Measurements from ENCODE around the gene NAALADL2. TPM values are rescaled to one million over a fixed set of nuclear protein-coding genes. Genes with fewer than 3 reads are reported as not detected.

The NAALADL2 gene
- total and polyA plus RNA-seq, 4 donors, result 0.28 to 4.6 (median 3.1) TPM

- TF ChIP-seq, protein P1, sequence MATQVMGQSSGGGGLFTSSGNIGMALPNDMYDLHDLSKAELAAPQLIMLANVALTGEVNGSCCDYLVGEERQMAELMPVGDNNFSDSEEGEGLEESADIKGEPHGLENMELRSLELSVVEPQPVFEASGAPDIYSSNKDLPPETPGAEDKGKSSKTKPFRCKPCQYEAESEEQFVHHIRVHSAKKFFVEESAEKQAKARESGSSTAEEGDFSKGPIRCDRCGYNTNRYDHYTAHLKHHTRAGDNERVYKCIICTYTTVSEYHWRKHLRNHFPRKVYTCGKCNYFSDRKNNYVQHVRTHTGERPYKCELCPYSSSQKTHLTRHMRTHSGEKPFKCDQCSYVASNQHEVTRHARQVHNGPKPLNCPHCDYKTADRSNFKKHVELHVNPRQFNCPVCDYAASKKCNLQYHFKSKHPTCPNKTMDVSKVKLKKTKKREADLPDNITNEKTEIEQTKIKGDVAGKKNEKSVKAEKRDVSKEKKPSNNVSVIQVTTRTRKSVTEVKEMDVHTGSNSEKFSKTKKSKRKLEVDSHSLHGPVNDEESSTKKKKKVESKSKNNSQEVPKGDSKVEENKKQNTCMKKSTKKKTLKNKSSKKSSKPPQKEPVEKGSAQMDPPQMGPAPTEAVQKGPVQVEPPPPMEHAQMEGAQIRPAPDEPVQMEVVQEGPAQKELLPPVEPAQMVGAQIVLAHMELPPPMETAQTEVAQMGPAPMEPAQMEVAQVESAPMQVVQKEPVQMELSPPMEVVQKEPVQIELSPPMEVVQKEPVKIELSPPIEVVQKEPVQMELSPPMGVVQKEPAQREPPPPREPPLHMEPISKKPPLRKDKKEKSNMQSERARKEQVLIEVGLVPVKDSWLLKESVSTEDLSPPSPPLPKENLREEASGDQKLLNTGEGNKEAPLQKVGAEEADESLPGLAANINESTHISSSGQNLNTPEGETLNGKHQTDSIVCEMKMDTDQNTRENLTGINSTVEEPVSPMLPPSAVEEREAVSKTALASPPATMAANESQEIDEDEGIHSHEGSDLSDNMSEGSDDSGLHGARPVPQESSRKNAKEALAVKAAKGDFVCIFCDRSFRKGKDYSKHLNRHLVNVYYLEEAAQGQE (IDR thresholded peaks at IDR 0.05), result no peak
- TF ChIP-seq SP1 (IDR thresholded peaks at IDR 0.05), result no peak
- no peak for TF ChIP-seq YY1 (IDR thresholded peaks at IDR 0.05)
- no peak for TF ChIP-seq GABPA (IDR thresholded peaks at IDR 0.05 in 1 of 2, conservative IDR thresholded peaks at IDR 0.05 in 1 of 2)
- no peak for TF ChIP-seq RAD21 (IDR thresholded peaks at IDR 0.05)
- no peak for TF ChIP-seq RXRA (IDR thresholded peaks at IDR 0.05)
Observed at GRCh38 chr3:175240921-175241320, 381.8 kb downstream of the NAALADL2 start (continued).

- no peak overlapping the region for H3K9ac ChIP-seq (ENCODE audit: low read depth in 1 of 2, low read length in 2 of 2)
- no peaks in the 10 kb centered on the region for H3K4me1 ChIP-seq (ENCODE audit: control insufficient read depth in 4 of 4, insufficient read depth in 4 of 4, low read length in 3 of 4)
- no peak for DNase-seq (ENCODE audit: low spot score)
- TF ChIP-seq ZBTB33 (IDR thresholded peaks at IDR 0.05) (no peak), RXRA (IDR thresholded peaks at IDR 0.05) (no peak), SP1 (IDR thresholded peaks at IDR 0.05) (no peak), TAF1 (conservative IDR thresholded peaks at IDR 0.05) (no peak), JUND (IDR thresholded peaks at IDR 0.05) (no peak), HNF4A (conservative IDR thresholded peaks at IDR 0.05) (no peak), EGR1 (IDR thresholded peaks at IDR 0.05; ENCODE audit: low read depth in 2 of 2) (no peak), HNF4G (IDR thresholded peaks at IDR 0.05) (no peak), ATF3 (IDR thresholded peaks at IDR 0.05) (no peak), YY1 (IDR thresholded peaks at IDR 0.05) (no peak), FOXA1 (IDR thresholded peaks at IDR 0.05) (no peak), GABPA (IDR thresholded peaks at IDR 0.05 in 1 of 2, conservative IDR thresholded peaks at IDR 0.05 in 1 of 2) (no peak)
- TF ChIP-seq, protein P1 (IDR thresholded peaks at IDR 0.05), result no peak
- TF ChIP-seq, protein P2, sequence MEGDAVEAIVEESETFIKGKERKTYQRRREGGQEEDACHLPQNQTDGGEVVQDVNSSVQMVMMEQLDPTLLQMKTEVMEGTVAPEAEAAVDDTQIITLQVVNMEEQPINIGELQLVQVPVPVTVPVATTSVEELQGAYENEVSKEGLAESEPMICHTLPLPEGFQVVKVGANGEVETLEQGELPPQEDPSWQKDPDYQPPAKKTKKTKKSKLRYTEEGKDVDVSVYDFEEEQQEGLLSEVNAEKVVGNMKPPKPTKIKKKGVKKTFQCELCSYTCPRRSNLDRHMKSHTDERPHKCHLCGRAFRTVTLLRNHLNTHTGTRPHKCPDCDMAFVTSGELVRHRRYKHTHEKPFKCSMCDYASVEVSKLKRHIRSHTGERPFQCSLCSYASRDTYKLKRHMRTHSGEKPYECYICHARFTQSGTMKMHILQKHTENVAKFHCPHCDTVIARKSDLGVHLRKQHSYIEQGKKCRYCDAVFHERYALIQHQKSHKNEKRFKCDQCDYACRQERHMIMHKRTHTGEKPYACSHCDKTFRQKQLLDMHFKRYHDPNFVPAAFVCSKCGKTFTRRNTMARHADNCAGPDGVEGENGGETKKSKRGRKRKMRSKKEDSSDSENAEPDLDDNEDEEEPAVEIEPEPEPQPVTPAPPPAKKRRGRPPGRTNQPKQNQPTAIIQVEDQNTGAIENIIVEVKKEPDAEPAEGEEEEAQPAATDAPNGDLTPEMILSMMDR (IDR thresholded peaks at IDR 0.05; ENCODE audit: low read depth, low read length, missing input control), result no peak
- H3K9me3 ChIP-seq (ENCODE audit: control insufficient read depth in 4 of 4, low read length in 3 of 4), result no peaks in the 10 kb centered on the region
- no peaks in the 10 kb centered on the region for H3K36me3 ChIP-seq (ENCODE audit: control insufficient read depth in 4 of 4, insufficient read depth in 3 of 4, low read depth in 1 of 4, low read length in 3 of 4)
- H3K4me3 ChIP-seq (ENCODE audit: low read depth in 1 of 3, low read length in 3 of 3), result no peak overlapping the region
- WGBS, result 94% methylated on average over 2 of the region's 2 CpGs
- H3K27me3 ChIP-seq (ENCODE audit: control insufficient read depth in 4 of 4, insufficient read depth in 4 of 4, low read length in 3 of 4), result no peaks in the 10 kb centered on the region
- no peak overlapping the region for H3K27ac ChIP-seq (ENCODE audit: low read depth in 1 of 2, low read length in 2 of 2)
Observed at GRCh38 chr3:175242243-175242642, 383.1 kb downstream of the NAALADL2 start.

Data from liver (tissue), 9 donors.